ENCODE data around the gene SLC66A2. TPM values are rescaled to one million over a fixed set of nuclear protein-coding genes. Genes with fewer than 3 reads are reported as not detected.

SLC66A2 gene
- total RNA-seq, 1 donor from 2014 or later = 5.8 TPM

DNA sequence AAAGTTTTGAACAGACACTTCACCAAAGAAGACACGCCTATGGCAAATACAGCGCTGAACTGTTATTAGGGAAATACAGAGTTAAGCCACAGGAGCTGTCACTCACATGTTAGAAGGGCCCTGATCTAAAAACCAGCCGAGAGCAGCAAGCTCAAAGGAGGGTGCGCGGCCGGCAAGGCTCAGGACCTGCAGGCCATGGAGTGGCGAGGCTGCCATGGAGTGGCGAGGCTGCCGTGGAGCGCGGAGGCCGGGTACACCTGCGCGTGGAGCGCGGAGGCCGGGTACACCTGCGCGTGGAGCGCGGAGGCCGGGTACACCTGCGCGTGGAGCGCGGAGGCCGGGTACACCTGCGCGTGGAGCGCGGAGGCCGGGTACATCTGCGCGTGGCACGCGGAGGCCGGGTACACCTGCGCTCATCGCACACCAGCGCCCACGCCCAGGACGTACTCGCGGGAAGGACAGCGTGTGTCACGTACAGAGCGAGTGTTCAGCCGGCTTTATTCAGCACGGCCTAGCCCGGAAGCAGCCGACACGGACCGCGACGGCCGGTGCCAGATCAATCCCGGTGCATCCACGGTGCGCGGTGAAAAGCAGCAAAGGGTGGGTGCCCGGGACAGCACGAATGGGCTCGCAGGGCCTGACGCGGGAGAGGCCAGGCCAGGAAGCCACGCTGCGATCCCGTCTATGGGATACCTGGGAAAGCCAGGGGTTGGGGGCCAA, 68.8 kb downstream of the SLC66A2 start:
- Histone ChIP-seq H3K79me2 (ENCODE audit: low read depth) (no peaks in the 10 kb centered on the region), H4K20me1 (ENCODE audit: low read depth) (no peaks in the 10 kb centered on the region), H3K4me1 (no peaks in the 10 kb centered on the region), H2AFZ (replicated peaks) (no peak overlapping the region), H3K9me3 (ENCODE audit: low read depth) (no peaks in the 10 kb centered on the region), H3K4me2 (no peak overlapping the region), H3F3A (ENCODE audit: low read depth) (no peaks in the 10 kb centered on the region), H3K36me3 (no peaks in the 10 kb centered on the region), H3K4me3 (no peak overlapping the region), H3K27me3 (no peaks in the 10 kb centered on the region), H3K27ac (no peak overlapping the region), H3K9ac (no peak overlapping the region)
- H3K4me1 Mint-ChIP-seq = no peaks in the 10 kb centered on the region
- H3K4me3 Mint-ChIP-seq = no peak overlapping the region
- H3K9me3 Mint-ChIP-seq = peaks cover 17% of the 10 kb centered on the region
- H3K27ac Mint-ChIP-seq = no peak overlapping the region
- no peak for DNase-seq (ENCODE audit: low spot score)
- TF ChIP-seq EZH2 (IDR thresholded peaks at IDR 0.05) (no peak), EZH2phosphoT487 (IDR thresholded peaks at IDR 0.05) (no peak)
- TF ChIP-seq, protein P1, sequence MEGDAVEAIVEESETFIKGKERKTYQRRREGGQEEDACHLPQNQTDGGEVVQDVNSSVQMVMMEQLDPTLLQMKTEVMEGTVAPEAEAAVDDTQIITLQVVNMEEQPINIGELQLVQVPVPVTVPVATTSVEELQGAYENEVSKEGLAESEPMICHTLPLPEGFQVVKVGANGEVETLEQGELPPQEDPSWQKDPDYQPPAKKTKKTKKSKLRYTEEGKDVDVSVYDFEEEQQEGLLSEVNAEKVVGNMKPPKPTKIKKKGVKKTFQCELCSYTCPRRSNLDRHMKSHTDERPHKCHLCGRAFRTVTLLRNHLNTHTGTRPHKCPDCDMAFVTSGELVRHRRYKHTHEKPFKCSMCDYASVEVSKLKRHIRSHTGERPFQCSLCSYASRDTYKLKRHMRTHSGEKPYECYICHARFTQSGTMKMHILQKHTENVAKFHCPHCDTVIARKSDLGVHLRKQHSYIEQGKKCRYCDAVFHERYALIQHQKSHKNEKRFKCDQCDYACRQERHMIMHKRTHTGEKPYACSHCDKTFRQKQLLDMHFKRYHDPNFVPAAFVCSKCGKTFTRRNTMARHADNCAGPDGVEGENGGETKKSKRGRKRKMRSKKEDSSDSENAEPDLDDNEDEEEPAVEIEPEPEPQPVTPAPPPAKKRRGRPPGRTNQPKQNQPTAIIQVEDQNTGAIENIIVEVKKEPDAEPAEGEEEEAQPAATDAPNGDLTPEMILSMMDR (IDR thresholded peaks at IDR 0.05) = no peak
- no peaks in the 10 kb centered on the region for H3K27me3 Mint-ChIP-seq (ENCODE audit: insufficient read depth, low read depth)
- peaks cover 2% of the 10 kb centered on the region for H3K36me3 Mint-ChIP-seq

GRCh38 chr18:79881695-79882094, 69.8 kb downstream of the SLC66A2 start:
- peaks cover 6% of the 10 kb centered on the region for H3K4me1 ChIP-seq
- Mint-ChIP-seq H3K4me3 (no peak overlapping the region), H3K36me3 (peaks cover 2% of the 10 kb centered on the region), H3K9me3 (peaks cover 15% of the 10 kb centered on the region), H3K27ac (no peak overlapping the region), H3K27me3 (ENCODE audit: insufficient read depth, low read depth) (peaks cover 3% of the 10 kb centered on the region), H3K4me1 (peaks cover 5% of the 10 kb centered on the region)
- H3K27ac ChIP-seq = no peak overlapping the region
- no peaks in the 10 kb centered on the region for H3K9me3 ChIP-seq (ENCODE audit: low read depth)
- no peak for TF ChIP-seq EZH2phosphoT487 (IDR thresholded peaks at IDR 0.05)
- TF ChIP-seq EZH2 (IDR thresholded peaks at IDR 0.05) = no peak
- TF ChIP-seq, protein P1 (IDR thresholded peaks at IDR 0.05) = no peak
- no peak overlapping the region for H3K4me3 ChIP-seq
- DNase-seq (ENCODE audit: low spot score) = no peak
- no peaks in the 10 kb centered on the region for H3F3A ChIP-seq (ENCODE audit: low read depth)
- no peak overlapping the region for H3K9ac ChIP-seq
- H3K27me3 ChIP-seq = no peaks in the 10 kb centered on the region
- no peak overlapping the region for H3K4me2 ChIP-seq
- no peaks in the 10 kb centered on the region for H3K79me2 ChIP-seq (ENCODE audit: low read depth)
- H3K36me3 ChIP-seq = no peaks in the 10 kb centered on the region
- no peak overlapping the region for H2AFZ ChIP-seq (replicated peaks)
- no peaks in the 10 kb centered on the region for H4K20me1 ChIP-seq (ENCODE audit: low read depth)

DNA sequence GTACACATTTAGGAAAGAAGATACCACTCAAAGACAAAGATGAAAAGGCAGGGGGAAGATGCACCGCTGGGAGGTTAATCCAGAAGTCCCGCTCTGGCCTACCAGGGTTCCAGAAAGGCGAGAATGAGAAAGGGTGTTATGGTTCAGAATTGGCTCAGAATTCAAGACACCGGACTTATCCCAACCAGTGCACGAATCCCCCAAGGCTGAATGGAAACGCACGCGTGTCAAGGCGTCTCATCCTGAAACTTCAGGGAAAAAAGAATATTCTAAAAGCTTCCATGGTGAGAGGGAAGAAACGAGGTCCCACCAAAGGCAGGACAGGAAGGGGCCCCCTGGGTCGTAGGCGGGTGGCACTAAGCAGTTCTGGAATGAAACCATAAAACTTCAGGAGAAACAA, 71.9 kb downstream of the SLC66A2 start:
- no peak for TF ChIP-seq EZH2 (IDR thresholded peaks at IDR 0.05)
- TF ChIP-seq, protein P1 (IDR thresholded peaks at IDR 0.05) = no peak
- TF ChIP-seq EZH2phosphoT487 (IDR thresholded peaks at IDR 0.05) = no peak
- no peaks in the 10 kb centered on the region for H3K79me2 ChIP-seq (ENCODE audit: low read depth)
- H3K36me3 ChIP-seq = no peaks in the 10 kb centered on the region
- peaks cover 6% of the 10 kb centered on the region for H3K4me1 Mint-ChIP-seq
- no peak overlapping the region for H3K27ac ChIP-seq
- no peaks in the 10 kb centered on the region for H4K20me1 ChIP-seq (ENCODE audit: low read depth)
- H3K4me3 ChIP-seq = no peak overlapping the region
- no peak overlapping the region for H2AFZ ChIP-seq (replicated peaks)
- no peaks in the 10 kb centered on the region for H3F3A ChIP-seq (ENCODE audit: low read depth)
- no peak overlapping the region for H3K27ac Mint-ChIP-seq
- H3K9me3 ChIP-seq (ENCODE audit: low read depth) = no peaks in the 10 kb centered on the region
- H3K27me3 Mint-ChIP-seq (ENCODE audit: insufficient read depth, low read depth) = peaks cover 7% of the 10 kb centered on the region
- H3K4me2 ChIP-seq = no peak overlapping the region
- H3K4me1 ChIP-seq = peaks cover 6% of the 10 kb centered on the region
- H3K9ac ChIP-seq = no peak overlapping the region
- H3K36me3 Mint-ChIP-seq = peaks cover 2% of the 10 kb centered on the region
- no peak overlapping the region for H3K4me3 Mint-ChIP-seq
- DNase-seq (ENCODE audit: low spot score) = no peak
- peaks cover 12% of the 10 kb centered on the region for H3K9me3 Mint-ChIP-seq
- no peaks in the 10 kb centered on the region for H3K27me3 ChIP-seq
